Tibial nerve (tissue), 4 donors: Measurements from ENCODE around the gene WRAP73. TPM values are rescaled to one million over a fixed set of nuclear protein-coding genes. Genes with fewer than 3 reads are reported as not detected.

Experiments
- DNase-seq, 2 donors: peaks; one replicate each; pipeline ENCODE4 v3.0.0-alpha.2; 2019; ENCODE audit warnings: low spot score in 2 of 2
- H3K27ac ChIP-seq, 4 donors: fragments of 200-600 bp; sonication (generic) in 3 of 4; one replicate each; pipeline ENCODE4 v1.5.1; 2017 to 2019; ENCODE audit warnings: mild to moderate bottlenecking in 1 of 4
- H3K27me3 ChIP-seq, 2 donors: fragments of 200-600 bp; sonication (generic) in 1 of 2; one replicate each; pipeline versions ENCODE4 v1.5.1 to v1.6.0; 2017 to 2019
- H3K36me3 ChIP-seq, 3 donors: fragments of 200-600 bp; sonication (generic); one replicate each; pipeline ENCODE4 v1.5.1; 2018 to 2019
- H3K4me1 ChIP-seq, 4 donors: fragments of 200-600 bp; sonication (generic) in 3 of 4; one replicate each; pipeline ENCODE4 v1.5.1; 2017 to 2019
- H3K4me3 ChIP-seq, 4 donors: fragments of 200-600 bp; sonication (generic) in 3 of 4; one replicate each; pipeline ENCODE4 v1.5.1; 2017 to 2019; ENCODE audit warnings: mild to moderate bottlenecking in 1 of 4, moderate library complexity in 1 of 4
- H3K9me3 ChIP-seq, 4 donors: fragments of 200-600 bp; sonication (generic) in 3 of 4; one replicate each; pipeline ENCODE4 v1.5.1; 2017 to 2019
- CTCF ChIP-seq, 5 experiments: fragments of 200-600 bp in 3 of 5; fragments of 450-650 bp in 2 of 5; sonication (generic) in 3 of 5; IDR thresholded peaks; one replicate each; pipeline ENCODE4 v1.5.1; 2016 to 2019; ENCODE audit warnings: antibody characterized with exemption in 5 of 5, mild to moderate bottlenecking in 3 of 5, moderate library complexity in 2 of 5
- EP300 ChIP-seq, 2 donors: sonication (generic); formaldehyde crosslinking; IDR thresholded peaks; one replicate each; pipeline ENCODE4 v1.6.1; 2017; ENCODE audit warnings: antibody characterized with exemption in 2 of 2, mild to moderate bottlenecking in 1 of 2
- POLR2A ChIP-seq, 2 donors: fragments of 450-650 bp; IDR thresholded peaks; one replicate each; pipeline ENCODE4 v1.6.1; 2017; ENCODE audit warnings: antibody characterized with exemption in 2 of 2, mild to moderate bottlenecking in 2 of 2, moderate library complexity in 2 of 2
- WGBS, 2 donors: methylation state at CpG; one replicate each; pipeline ENCODE4 v1.1.5; 2018; 5-methylcytosine and 5-hydroxymethylcytosine counted together
- total RNA-seq, 4 donors: library from RNA; depleted of rRNA; stranded (reverse); fragments of >200 nt; gene quantifications; one replicate each; pipeline ENCODE4 v1.1.0, GENCODE V29; 2016

WRAP73 gene
- total RNA-seq, 4 donors from 2014 or later, result 11.1 to 17.1 (median 12.9) TPM

DNA sequence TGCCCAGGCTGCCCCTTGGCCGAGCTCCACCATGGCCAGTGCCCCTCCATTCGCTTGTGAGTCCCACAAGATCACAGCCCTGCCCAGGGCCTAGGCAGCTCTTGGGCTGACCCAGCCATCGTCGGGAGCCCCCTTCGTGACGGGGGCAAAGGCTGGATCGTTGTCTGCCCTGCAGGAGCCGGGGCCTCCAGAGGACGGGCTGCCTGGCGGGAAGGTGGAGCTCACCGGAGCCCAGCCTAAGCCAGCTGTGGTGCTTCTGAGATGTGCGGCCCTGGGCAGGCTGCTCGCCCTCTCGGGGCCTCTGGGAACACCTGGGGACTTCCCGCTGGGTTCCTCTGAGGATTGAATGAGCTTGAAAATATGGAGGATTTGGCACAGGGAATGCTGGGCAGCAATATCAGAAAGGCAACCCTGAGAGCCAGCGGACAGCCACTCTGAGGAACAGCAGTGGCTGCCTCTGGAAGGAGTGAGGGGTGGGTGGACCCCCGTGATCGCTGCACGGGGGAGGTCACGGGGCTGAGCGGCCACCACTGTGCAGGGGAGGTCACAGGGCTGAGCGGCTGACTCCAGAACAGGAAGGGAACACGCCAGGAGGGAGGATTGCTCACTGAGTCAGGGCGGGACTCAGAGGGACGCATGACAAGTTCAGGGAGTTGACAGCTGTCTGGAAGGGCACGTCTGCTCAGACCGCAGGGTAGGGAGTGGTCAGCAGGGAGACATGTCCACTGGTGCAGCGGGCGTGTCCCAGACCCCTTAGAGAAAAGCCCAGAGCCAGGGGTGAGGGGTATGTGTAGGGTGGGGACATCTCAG lies 21.7 kb upstream of the WRAP73 start:
- DNase-seq, result no peak
- Histone ChIP-seq H3K27ac (no peak overlapping the region), H3K9me3 (no peaks in the 10 kb centered on the region), H3K27me3 (peaks cover 0 to 47% of the 10 kb centered on the region in 2 donors), H3K36me3 (no peaks in the 10 kb centered on the region), H3K4me1 (peaks cover 0 to 3% (median 0%) of the 10 kb centered on the region in 4 donors), H3K4me3 (no peak overlapping the region)
- WGBS, 2 donors, result 60 to 66% methylated on average over 24 to 29 of the region's 29 CpGs
- TF ChIP-seq EP300 (IDR thresholded peaks at IDR 0.05), result no peak
- no peak for TF ChIP-seq CTCF (IDR thresholded peaks at IDR 0.05)
- no peak for TF ChIP-seq POLR2A (IDR thresholded peaks at IDR 0.05)

GRCh38 chr1:3670823-3671265 lies 20.9 kb upstream of the WRAP73 start:
- no peak for TF ChIP-seq CTCF (IDR thresholded peaks at IDR 0.05)
- TF ChIP-seq POLR2A (IDR thresholded peaks at IDR 0.05), result no peak
- no peak for TF ChIP-seq EP300 (IDR thresholded peaks at IDR 0.05)
- Histone ChIP-seq H3K27me3 (peaks cover 0 to 47% of the 10 kb centered on the region in 2 donors), H3K4me1 (peaks cover 0 to 3% (median 0%) of the 10 kb centered on the region in 4 donors), H3K36me3 (no peaks in the 10 kb centered on the region), H3K9me3 (no peaks in the 10 kb centered on the region), H3K4me3 (no peak overlapping the region), H3K27ac (no peak overlapping the region)
- WGBS, 2 donors, result 80 to 82% methylated on average over 10 to 15 of the region's 15 CpGs
- DNase-seq, result no peak

DNA sequence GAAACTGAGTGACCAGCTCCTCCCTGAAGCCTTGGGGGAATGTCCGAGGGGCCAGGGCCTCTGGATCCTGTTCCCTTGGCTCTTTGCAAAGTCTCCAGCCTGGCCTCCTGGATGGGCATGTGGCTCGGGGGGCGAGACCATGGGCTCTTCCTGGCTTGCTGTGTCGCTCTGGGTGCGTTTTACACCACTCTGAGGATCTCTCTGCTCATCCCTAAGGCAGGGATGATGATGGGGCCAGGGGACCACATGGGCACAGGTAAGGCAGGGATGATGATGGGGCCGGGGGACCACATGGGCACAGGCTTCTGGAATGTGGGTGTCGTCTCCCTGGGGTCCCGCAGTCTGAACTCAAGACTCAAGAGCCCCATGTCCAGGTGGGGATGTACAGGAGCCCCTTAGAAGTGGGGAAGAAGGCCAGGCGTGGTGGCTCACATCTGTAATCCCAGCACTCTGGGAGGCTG lies 20.1 kb upstream of the WRAP73 start:
- Histone ChIP-seq H3K27me3 (peaks cover 0 to 47% of the 10 kb centered on the region in 2 donors), H3K36me3 (no peaks in the 10 kb centered on the region), H3K4me3 (no peak overlapping the region), H3K4me1 (peaks cover 0 to 3% (median 0%) of the 10 kb centered on the region in 4 donors), H3K27ac (no peak overlapping the region), H3K9me3 (no peaks in the 10 kb centered on the region)
- 83 to 94% methylated on average over 8 to 9 of the region's 9 CpGs for WGBS, 2 donors
- TF ChIP-seq CTCF (IDR thresholded peaks at IDR 0.05), result no peak
- TF ChIP-seq EP300 (IDR thresholded peaks at IDR 0.05), result no peak
- DNase-seq, result no peak

DNA sequence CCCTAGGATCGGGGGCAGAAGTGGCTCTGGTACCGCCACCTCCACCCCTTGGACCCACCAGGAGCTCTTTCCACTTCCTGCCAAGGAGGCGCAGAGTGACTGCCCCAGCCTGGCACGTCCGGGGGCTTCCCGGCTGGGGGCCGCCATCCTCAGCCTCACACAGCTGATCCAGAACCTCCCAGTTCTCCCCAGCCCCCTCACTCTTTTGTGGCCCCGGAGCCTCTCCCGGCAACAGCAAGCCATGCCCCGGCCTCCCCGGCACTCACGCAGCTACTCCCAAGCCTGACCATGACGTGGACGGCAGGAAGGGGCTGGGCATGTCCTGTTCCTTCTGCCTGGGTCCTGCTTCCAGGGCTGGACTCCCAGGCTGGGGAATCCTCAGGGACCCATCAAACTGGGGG lies 19.5 kb upstream of the WRAP73 start:
- WGBS, 2 donors, result 73 to 77% methylated on average over 4 to 13 of the region's 14 CpGs
- Histone ChIP-seq H3K4me1 (peaks cover 0 to 3% (median 0%) of the 10 kb centered on the region in 4 donors), H3K36me3 (no peaks in the 10 kb centered on the region), H3K27me3 (peaks cover 0 to 45% of the 10 kb centered on the region in 2 donors), H3K27ac (no peak overlapping the region), H3K9me3 (no peaks in the 10 kb centered on the region), H3K4me3 (no peak overlapping the region)
- no peak for TF ChIP-seq CTCF (IDR thresholded peaks at IDR 0.05)
- TF ChIP-seq EP300 (IDR thresholded peaks at IDR 0.05), result no peak
- TF ChIP-seq POLR2A (IDR thresholded peaks at IDR 0.05), result no peak
- DNase-seq, result no peak

GRCh38 chr1:3668585-3669300 lies 18.8 kb upstream of the WRAP73 start:
- Histone ChIP-seq H3K4me3 (no peak overlapping the region), H3K27me3 (peaks cover 0 to 38% of the 10 kb centered on the region in 2 donors), H3K36me3 (no peaks in the 10 kb centered on the region), H3K4me1 (peaks cover 0 to 3% (median 0%) of the 10 kb centered on the region in 4 donors), H3K9me3 (no peaks in the 10 kb centered on the region), H3K27ac (no peak overlapping the region)
- TF ChIP-seq CTCF (IDR thresholded peaks at IDR 0.05), result no peak
- WGBS, 2 donors, result 39 to 47% methylated on average over 15 to 17 of the region's 30 CpGs
- DNase-seq, result peak in 1 of 2 donors; percentile 23
